GM10248 (cell line): Measurements from ENCODE around the gene GH1.
"Not testable (repeated sequence)": the region's sequence is repeated elsewhere in the genome, so short reads cannot be mapped to it uniquely, and the experiment has no call there.

ENCODE experiments used
- CTCF ChIA-PET: fragments of 300-600 bp; sonication (Branson Sonifier 250); formaldehyde crosslinking; extraction: SDS; loops from one replicate; lab custom pipeline; 2021; ENCODE audit warnings: antibody characterized with exemption; lab: Yijun Ruan, JAX
- POLR2A ChIA-PET: fragments of 350-650 bp; sonication (Branson Sonifier 250); formaldehyde crosslinking; extraction: SDS; loops from one replicate; lab custom pipeline; 2020; ENCODE audit warnings: antibody characterized with exemption; lab: Yijun Ruan, JAX
- DNase-seq: peaks from one replicate; pipeline ENCODE4 v3.0.0; 2012; ENCODE audit errors: extremely low spot score
- TF ChIP-seq, protein P1 (sequence below): IDR thresholded peaks from 2 replicates; pipeline ENCODE4 v1.5.1; 2012; ENCODE audit warnings: mild to moderate bottlenecking, low read depth; ENCODE audit errors: extremely low read depth, missing control alignments, control extremely low read depth

Gene GH1

DNA sequence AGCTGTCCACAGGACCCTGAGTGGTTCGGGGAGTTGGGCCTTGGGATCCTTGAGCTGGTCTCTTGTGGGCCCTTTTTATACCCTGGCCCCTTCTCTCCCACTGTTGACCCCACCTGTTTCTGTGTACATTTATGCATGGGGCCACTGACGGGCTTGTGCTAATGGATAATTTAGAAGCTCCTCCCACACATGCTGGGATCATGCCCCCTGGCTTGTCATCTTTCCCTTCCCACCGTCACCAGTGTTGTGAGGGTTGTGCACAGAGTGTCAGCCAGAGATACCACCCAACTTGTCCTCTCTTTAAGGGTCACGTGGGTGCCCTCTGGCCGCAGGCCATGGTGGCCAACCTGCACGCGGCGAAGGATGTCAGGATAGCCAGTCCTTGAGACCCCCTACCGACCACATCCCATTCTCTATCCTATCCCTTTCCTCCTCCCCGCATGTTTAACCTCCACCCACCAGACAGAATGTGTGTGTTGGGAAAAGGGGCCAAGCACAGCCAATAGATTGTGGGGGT is at the start of gene GH1:
TSS of gene GH1 (minus strand) at position 51 of the 517 bp plus-strand sequence. CDS start 63 bp downstream, outside the sequence.
- CTCF ChIA-PET, result interaction anchor here (0.8 to 12.9 kb wide), 55 partner anchors 8 to 680 kb away, joined by 3 to 207 read pairs (median 5); partner anchors contain the start of genes CD79B, CSHL1, ERN1 and ICAM2
- not testable (repeated sequence) for DNase-seq
- POLR2A ChIA-PET, result interaction anchor here (1.3 kb wide), 1 partner anchor 28 kb away, joined by 11 read pairs; no protein-coding TSS in a partner anchor

DNA sequence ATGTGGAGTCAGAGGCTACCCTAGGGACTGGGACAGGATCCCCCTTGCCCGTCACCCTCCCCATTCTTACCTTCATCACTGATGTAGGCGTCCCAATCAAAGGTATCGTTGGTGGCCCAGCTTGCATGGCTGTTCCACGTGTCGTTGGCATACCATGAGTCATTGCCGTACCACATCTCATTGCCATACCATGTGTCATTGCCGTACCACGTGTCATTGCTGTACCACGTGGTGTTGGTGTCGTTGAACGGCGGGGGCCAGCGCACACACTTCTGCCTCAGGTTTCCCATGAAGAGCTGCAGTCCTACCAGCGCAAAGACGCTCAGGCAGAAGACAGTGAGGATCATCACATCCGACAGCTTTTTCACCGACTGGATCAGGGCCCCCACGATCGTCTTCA is 49.3 kb upstream of the GH1 start:
- ChIA-PET CTCF (interaction anchor here (0.9 to 9.1 kb wide), 7 partner anchors 10 to 166 kb away, joined by 3 to 54 read pairs (median 5); partner anchors contain the start of gene GH1), POLR2A (no interaction called here)
- no peak for DNase-seq
- TF ChIP-seq, protein P1, sequence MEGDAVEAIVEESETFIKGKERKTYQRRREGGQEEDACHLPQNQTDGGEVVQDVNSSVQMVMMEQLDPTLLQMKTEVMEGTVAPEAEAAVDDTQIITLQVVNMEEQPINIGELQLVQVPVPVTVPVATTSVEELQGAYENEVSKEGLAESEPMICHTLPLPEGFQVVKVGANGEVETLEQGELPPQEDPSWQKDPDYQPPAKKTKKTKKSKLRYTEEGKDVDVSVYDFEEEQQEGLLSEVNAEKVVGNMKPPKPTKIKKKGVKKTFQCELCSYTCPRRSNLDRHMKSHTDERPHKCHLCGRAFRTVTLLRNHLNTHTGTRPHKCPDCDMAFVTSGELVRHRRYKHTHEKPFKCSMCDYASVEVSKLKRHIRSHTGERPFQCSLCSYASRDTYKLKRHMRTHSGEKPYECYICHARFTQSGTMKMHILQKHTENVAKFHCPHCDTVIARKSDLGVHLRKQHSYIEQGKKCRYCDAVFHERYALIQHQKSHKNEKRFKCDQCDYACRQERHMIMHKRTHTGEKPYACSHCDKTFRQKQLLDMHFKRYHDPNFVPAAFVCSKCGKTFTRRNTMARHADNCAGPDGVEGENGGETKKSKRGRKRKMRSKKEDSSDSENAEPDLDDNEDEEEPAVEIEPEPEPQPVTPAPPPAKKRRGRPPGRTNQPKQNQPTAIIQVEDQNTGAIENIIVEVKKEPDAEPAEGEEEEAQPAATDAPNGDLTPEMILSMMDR, result no peak

DNA sequence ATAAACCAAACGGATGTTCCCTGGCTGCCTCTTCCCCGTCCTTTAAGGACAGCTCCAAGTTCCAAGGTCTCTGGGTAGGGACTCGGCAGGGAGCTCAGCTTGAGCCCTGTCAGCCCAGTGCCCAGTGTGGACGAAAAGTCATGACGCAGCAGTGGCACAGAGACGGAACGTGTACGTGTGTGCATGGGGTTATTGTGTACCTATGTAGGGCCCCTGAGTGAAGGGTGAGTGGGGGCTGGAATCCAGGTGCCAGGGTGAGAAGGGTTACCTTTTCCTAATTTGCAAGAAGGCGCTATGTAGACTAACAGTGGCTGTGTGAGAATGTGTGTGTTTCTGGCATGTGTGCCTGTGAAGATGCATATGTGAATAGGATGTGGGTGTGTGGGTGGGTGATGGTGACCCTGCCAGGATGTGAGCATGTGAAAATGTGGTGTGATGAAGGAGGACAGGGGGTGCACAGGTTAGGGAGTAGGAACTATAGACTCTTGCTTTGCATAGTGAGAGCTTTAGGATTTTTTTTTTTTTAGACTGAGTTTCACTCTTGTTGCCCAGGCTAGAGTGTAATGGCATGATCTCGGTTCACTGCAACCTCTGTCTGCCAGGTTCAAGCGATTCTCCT is 48.1 kb upstream of the GH1 start:
- POLR2A ChIA-PET, result no interaction called here

DNA sequence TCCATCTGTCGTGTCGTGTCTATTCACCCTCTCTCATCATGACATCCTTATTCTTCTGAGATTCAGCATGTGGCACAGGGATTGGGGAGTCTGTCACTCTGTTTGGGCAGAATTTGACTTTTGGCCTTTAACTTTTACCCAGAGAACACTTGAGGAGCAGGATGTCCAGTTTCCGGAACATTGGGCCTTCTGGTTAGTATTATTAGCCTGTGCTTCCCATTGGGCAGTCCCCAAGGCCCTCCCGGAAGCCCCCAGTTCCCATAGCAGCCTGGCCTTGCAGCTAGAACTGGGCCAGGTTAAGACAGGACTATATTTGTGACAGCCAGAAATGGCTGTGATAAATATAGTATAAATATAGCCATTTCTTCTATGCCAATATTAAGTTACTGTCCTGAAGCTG is 44.5 kb upstream of the GH1 start:
- no peak for DNase-seq
- ChIA-PET CTCF (interaction anchor here (1.4 to 9.1 kb wide), 5 partner anchors 13 to 171 kb away, joined by 5 to 54 read pairs (median 6); no protein-coding TSS in a partner anchor), POLR2A (no interaction called here)
- TF ChIP-seq, protein P1, result no peak

More for the DNA sequence above, 48.1 kb upstream of the GH1 start:
- TF ChIP-seq, protein P1, result no peak
- CTCF ChIA-PET, result interaction anchor here (0.6 to 9.1 kb wide), 8 partner anchors 12 to 119 kb away, joined by 3 to 54 read pairs (median 5); partner anchors contain the start of gene GH1
- DNase-seq, result peak; percentile 53

DNA sequence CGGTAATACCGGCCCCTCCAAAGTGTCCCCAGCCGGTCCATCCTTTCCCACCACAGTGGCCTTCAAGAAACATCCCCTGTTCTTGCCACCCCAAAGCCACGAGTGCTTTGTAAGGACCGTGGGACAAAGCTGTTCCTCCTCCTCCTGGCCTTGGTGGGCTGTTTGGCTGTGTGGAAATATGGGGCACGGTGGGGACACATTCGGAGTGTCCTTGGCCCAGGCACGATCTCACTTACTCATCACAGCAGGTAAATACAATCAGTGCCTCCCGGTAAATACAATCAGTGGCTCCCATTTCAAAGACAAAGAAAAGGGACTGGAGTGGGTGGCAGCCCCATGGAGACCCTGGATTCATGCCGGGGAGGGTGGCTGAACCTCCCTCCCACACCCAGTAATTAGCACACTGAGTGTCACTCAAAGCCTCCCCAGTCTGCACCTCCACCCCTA is 43.7 kb upstream of the GH1 start:
- POLR2A ChIA-PET, result no interaction called here
- TF ChIP-seq, protein P1, result no peak
- no peak for DNase-seq
- CTCF ChIA-PET, result interaction anchor here (0.8 to 9.1 kb wide), 4 partner anchors 11 to 43 kb away, joined by 3 to 54 read pairs (median 4); no protein-coding TSS in a partner anchor

DNA sequence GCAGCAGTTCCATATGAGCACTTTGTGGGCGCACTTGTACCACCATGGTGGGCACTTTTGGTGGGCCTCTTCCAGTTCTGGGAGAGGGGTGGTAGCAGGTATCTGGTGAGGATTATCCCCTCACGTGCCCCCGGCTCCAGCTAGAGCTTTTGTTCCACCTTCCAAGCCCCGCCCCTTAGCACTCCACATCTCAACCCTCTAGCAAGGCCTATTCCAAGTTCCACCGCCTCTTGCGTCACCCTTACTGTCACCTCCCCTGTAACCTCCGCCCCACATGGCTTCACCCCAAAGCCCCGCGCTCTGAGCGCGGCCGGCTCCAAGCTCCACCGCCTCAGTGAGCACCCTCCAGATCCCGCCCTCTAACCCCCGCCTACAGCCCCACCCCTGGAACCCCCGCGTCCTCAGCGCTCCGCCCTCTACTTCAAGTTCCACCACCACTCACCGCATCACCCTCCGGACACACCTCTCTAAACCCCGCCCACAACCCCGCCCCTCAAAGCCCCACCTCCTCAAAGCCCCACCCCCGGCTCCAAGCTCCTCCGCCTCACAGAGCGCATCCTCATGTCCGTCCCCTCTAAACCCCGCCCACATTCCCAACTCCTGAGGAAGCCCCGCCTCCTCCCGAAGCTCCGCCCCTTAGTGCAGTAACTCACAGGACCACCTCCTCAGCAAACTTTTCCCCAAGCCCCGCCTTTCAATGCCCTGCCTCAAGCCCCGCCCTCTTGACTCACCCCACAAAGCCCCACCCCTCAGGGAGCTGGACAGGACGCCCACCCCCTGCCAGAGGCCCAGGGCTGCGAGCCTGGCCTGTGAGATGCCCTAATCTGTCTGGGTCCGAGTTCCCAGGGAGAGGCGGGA is 42.9 kb upstream of the GH1 start:
- DNase-seq, result peak; percentile 74
- ChIA-PET CTCF (interaction anchor here (0.8 to 9.1 kb wide), 4 partner anchors 10 to 42 kb away, joined by 3 to 54 read pairs (median 4); no protein-coding TSS in a partner anchor), POLR2A (interaction anchor here (0.6 kb wide), 1 partner anchor 538 kb away, joined by 4 read pairs; no protein-coding TSS in a partner anchor)
- TF ChIP-seq, protein P1, result no peak
